Activated CD4-positive, CD25-positive, alpha-beta regulatory T cell (primary cell): ENCODE data around the gene DPT.
"Not testable (repeated sequence)": the region's sequence is repeated elsewhere in the genome, so short reads cannot be mapped to it uniquely, and the experiment has no call there.

ENCODE experiments used
- DNase-seq, 4 experiments: peaks; one replicate each; lab custom pipeline; 2025; lab: John Stamatoyannopoulos, UW

Gene DPT

GRCh38 chr1:168728473-168729404 is at the start of gene DPT:
TSS of gene DPT (minus strand) at chr1:168729206. CDS start at chr1:168729174, 32 bp downstream.
- no peak for DNase-seq

- no peak for DNase-seq
These were observed 46.4 kb upstream of the DPT start for GRCh38 chr1:168775366-168775765.

GRCh38 chr1:168774241-168774640 is 45.2 kb upstream of the DPT start:
- DNase-seq = no peak

DNA sequence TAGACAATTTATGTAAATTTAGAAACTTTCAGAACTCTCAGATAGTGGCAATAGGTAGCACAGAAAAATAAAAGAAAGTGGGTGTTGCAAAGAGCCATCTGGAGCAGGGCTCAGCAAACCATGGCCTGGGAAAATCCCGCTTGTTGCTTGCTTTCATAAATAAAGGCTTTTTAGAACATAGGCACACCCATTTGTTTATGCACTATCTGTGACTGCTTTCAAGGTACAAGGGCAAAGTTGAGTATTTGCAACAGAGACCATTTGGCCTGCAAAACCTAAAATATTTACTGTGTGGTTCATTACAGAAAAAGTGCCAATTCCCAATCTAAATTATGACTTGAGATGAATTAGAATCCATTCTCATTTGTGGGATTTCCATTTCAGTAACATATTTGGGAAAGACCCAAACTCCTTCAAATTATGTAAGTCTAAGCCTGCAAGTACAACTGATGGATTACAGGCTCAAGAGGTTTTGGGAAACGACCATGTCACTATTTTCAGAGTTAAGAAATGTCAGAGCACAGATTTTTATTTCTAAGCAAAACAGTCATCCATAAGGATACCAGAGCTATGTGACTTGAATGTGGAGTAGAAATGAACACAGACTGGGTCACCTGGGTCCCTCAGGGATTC is 43.5 kb upstream of the DPT start:
- no peak for DNase-seq

DNA sequence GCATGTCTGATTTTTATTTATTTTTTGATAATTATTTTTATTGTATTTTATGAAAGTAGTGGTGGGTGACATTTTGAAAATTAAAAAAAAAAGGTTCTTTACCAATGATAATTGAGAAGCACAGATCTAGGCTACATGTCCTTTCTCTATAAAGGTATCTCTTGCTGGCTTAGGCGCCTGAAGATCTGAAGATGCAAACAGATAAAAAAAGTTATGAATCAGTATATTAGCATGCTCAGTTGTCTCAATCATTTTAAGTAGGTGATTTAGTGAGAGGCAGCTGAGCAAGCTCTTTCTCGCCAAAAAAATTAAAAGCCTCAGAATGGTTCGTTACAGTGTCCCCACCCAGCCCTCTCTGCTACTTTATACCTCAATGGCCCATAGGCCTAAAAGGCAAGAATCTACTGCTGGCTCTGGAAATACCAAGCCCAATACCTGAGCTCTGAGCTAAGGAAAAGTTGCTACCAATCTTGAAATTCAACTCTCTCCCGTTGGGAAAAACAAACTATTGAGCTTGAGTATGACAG is 42.2 kb upstream of the DPT start:
- no peak for DNase-seq

GRCh38 chr1:168769893-168770292 is 40.9 kb upstream of the DPT start:
- not testable (repeated sequence) for DNase-seq

DNA sequence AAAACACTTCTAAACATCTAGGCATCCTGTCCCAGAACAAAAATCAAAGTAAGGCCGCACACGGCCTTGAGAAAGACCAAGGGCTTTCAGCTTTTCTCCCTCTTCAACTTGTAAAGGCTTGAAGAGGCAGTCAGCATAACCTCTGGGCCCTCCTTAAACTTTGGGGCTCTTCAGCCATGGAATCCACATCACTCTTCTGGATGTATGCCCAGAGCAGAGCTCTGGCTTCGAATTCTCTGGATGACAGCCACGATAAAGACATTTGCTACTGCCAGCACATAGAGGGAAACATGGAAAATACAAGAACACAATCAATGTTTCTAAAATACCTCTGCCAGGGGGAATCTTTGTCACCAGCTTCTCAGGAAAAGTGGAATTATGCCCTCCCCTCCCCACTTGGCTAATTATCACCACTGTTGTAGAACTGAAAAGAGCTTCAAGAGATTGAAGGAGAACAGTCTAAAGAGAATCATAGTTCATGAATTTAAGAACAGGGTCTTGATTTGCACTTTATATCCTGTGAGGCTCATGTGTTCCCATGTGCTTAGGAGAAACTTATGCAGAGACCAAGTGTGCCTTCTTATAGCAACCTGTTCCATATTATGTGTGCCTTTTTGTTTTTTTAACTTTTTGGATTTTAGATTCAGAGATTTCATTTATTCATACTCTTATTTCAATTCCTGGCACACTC is 39.0 kb upstream of the DPT start:
- no peak for DNase-seq

- no peak for DNase-seq
These were observed 37.6 kb upstream of the DPT start for GRCh38 chr1:168766568-168766967.

GRCh38 chr1:168763031-168763430 is 34.0 kb upstream of the DPT start:
- DNase-seq = no peak

DNA sequence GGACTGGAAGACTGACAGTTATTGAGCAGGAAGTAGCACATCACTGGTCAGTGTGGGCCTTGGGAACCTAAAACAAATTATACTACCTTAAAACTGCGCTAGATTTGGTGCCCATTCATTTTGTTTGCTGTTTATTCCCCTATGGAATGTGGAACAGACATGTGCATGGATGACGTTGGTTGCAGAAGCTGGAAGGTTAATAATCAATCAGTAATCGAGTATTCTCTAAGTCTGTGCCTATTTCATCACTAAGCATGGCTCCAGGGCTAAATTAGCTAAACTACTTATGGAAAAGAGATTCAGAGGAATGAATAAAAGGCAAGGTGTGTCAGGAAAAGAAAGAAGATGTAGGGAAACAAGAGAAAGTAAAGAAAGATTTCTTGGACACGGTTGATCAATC is 33.5 kb upstream of the DPT start:
- DNase-seq = no peak

GRCh38 chr1:168760781-168761180 is 31.8 kb upstream of the DPT start:
- DNase-seq = no peak

DNA sequence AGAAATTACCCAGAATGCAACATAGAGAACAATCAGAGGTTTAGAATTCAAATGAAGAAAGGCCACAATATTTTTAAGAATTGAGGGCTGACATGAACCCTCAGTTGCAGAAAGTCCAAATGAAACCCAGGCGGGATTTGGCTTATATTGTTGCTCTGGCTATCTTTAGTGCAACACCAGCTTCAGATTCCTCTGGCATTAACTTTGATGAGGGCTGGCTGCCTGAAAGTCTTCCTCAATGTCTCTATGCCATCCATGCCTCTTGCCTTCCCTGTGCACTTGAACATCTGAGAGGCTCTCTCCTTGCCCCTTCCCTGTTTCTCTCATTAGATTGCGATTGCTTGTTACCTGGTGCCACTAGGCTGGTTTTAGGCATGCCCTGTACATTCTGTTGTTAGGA is 31.2 kb upstream of the DPT start:
- no peak for DNase-seq

GRCh38 chr1:168759077-168759476 is 30.1 kb upstream of the DPT start:
- DNase-seq = no peak

DNA sequence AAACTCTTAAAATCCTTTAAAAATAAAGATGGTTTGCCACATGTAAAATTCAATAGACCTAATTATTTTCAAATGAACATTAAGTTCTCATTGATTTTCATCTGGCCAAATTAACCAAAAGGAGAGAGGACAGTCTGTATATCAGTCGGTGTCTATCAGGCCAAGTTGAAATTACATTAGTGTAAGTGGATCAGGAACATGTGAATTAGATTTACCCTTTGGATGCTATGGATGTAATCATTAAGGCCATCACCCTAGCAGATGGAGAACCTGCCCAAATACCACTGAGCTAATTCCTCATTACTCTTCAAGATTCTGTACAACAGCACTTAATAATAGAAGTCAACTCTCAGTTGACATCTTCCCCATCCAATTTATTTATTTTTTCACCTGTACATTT is 29.5 kb upstream of the DPT start:
- DNase-seq = no peak

- DNase-seq = no peak
These were observed 26.9 kb upstream of the DPT start for GRCh38 chr1:168755800-168756418.

DNA sequence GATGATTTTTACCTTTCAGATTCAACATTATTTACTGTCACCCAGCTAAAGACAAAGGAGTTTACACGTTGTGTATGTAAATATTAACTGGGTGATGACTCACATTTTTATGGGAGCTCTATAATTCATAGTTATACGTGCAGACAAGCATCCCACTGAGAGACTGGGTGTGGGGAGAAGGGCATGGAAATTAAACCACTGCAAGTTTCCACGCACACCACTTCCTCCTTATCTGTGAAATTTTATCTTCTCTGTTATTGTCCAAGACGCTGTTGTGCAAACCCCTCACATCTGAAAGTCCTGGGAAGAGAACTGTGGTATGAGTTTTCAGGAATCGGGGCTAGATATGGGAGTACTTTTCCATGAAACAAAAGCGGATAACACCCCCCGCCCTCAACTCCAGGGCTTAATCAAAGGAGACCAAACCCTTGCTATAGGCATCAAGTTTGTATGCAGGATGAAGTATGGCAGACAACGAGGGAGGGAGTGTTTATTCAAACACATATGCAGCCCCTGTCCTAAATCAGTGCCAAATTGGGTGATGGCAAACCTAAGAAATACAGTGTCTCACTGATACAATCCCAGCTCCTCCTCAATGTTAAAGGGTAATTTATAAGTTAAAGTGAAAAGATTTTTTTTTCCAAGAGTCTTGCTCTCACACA is 23.3 kb upstream of the DPT start:
- DNase-seq = no peak

- no peak for DNase-seq
These were observed 22.2 kb upstream of the DPT start for GRCh38 chr1:168751195-168751650.

GRCh38 chr1:168742994-168743650 is 14.1 kb upstream of the DPT start:
- DNase-seq = no peak

GRCh38 chr1:168742386-168742785 is 13.4 kb upstream of the DPT start:
- DNase-seq = no peak

GRCh38 chr1:168739908-168740307 is 10.9 kb upstream of the DPT start:
- no peak for DNase-seq

DNA sequence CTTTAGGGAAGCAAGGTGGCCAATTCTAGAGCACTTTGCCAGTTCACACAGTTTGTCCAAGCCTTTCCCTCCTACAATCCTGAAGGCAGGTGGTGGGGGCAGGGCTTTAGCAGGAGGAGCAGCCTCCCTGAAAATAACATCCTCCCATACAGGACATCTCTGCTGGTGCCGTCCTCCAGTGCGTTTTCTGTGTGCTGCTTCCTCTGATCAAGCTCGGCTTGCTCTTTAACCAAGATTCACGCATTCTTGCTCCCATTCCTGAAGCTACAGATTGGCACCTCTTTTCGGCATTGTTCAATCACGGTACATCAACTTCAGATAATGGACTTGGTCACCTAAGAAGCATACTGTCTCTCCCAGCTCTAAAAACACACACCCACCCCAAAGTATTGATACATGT is 7.5 kb upstream of the DPT start:
- no peak for DNase-seq
